AG10803 (cell line): ENCODE data around the gene SEC31A.

Source experiments
- DNase-seq: peaks from one replicate; pipeline ENCODE4 v3.0.0; 2010; ENCODE audit warnings: low read depth
- H3K4me3 ChIP-seq: 2 replicates; pipeline ENCODE4 v1.5.1; 2011; ENCODE audit warnings: mild to moderate bottlenecking, low read length, control low read depth
- TF ChIP-seq, protein P1 (sequence below): conservative IDR thresholded peaks from 2 replicates; pipeline ENCODE4 v1.5.1; 2011; ENCODE audit warnings: mild to moderate bottlenecking, low read length, control low read depth, inconsistent platforms

SEC31A gene

DNA sequence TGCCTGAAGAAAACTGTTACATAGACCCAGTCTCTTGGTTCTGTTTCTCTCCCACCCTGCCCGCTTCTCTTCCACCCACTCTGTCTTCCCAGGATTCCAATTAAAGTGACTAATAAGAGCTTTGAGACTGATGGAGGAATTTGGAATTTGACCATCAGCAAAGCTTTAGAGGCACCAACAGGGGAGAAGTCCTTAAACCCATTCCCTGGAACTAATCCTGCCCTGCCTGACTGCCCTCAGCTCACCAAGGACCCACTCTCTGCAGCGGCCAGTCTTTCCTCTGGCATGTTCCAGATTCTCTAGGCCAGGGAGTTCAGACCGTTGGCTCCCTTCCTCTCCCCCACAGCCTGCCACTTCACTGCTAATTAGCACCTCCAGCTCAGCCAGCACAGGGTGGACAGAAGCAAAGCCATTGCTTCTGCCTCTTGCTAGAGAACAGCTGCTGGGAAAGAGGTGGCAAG lies 116.2 kb downstream of the SEC31A start:
- DNase-seq, result peak; percentile 45
- TF ChIP-seq, protein P1, sequence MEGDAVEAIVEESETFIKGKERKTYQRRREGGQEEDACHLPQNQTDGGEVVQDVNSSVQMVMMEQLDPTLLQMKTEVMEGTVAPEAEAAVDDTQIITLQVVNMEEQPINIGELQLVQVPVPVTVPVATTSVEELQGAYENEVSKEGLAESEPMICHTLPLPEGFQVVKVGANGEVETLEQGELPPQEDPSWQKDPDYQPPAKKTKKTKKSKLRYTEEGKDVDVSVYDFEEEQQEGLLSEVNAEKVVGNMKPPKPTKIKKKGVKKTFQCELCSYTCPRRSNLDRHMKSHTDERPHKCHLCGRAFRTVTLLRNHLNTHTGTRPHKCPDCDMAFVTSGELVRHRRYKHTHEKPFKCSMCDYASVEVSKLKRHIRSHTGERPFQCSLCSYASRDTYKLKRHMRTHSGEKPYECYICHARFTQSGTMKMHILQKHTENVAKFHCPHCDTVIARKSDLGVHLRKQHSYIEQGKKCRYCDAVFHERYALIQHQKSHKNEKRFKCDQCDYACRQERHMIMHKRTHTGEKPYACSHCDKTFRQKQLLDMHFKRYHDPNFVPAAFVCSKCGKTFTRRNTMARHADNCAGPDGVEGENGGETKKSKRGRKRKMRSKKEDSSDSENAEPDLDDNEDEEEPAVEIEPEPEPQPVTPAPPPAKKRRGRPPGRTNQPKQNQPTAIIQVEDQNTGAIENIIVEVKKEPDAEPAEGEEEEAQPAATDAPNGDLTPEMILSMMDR, result no peak
- no peak overlapping the region for H3K4me3 ChIP-seq

DNA sequence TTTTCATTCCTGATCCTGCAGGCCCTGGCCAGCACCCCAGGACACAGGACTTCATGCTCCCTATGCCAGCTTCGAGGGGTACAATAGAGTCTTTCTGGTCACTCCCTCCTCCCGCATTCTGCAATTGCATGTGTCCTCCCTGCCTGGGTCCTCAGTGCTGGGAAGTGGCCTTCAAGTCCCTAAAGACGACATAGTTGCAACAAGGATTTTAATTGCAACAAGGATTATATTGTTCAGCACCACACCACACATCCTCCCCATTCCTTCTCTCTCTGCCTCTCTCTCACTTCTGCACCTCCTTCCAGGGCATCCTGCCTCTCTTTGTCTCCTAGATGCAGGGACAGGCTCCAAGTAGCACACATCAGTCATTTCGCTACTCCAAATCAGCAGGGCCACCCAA lies 117.9 kb downstream of the SEC31A start:
- TF ChIP-seq, protein P1, result no peak

DNA sequence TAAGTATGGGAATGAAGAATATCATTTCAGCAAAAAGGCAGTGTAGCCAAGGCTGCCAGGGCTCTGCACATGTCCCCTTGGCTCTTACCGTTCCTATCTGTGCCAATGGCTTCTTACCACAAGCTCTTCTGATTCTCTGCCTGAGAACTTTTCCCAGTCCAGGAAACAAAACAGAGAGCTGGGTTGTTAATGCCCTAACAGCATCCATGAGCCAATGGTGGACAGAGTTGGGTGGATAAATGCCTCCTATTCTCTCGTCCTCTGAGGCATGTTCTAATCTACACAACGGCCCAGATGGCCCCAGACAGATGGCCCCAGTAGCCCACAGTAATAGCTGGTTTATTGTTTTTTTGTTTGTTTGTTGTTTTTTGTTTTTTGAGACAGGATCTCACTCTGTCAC lies 120.3 kb downstream of the SEC31A start:
- DNase-seq, result no peak
- TF ChIP-seq, protein P1, result no peak
- H3K4me3 ChIP-seq, result no peak overlapping the region

More for the DNA sequence above, 117.9 kb downstream of the SEC31A start:
- no peak overlapping the region for H3K4me3 ChIP-seq
- DNase-seq, result no peak
